IMR-90 (cell line): Measurements from ENCODE around the gene ZNF555. TPM values are rescaled to one million over a fixed set of nuclear protein-coding genes. Genes with fewer than 3 reads are reported as not detected.

ENCODE experiments used
- ATAC-seq: fragments of 200-7000 bp; cut with Tn5 transposase; 2 replicates; pipeline ENCODE4 v1.9.1; 2020; ENCODE audit warnings: low read depth, mild to moderate bottlenecking, moderate library complexity
- BruUV-seq: library from RNA; stranded (reverse); fragments of 400-500 nt; replicated peaks from 2 replicates; lab custom pipeline; 2021; lab: Mats Ljungman, UMichigan
- CTCF ChIA-PET: fragments of 300-600 bp; formaldehyde crosslinking; extraction: SDS; loops from one replicate; lab custom pipeline; 2021; ENCODE audit warnings: antibody characterized with exemption; lab: Yijun Ruan, JAX
- POLR2A ChIA-PET: fragments of 300-600 bp; sonication (Branson Sonifier 250); formaldehyde crosslinking; loops from one replicate; lab custom pipeline; 2022; ENCODE audit warnings: antibody characterized with exemption; ENCODE audit not compliant: unreplicated experiment; lab: Charles Lee
- DNase-seq: peaks from one replicate; pipeline ENCODE4 v3.0.0; 2013
- H2AFZ ChIP-seq: replicated peaks from 2 replicates; pipeline ENCODE3; 2013; ENCODE audit warnings: low read length, mild to moderate bottlenecking; ENCODE audit not compliant: poor library complexity
- H2AK5ac ChIP-seq: 2 replicates; pipeline ENCODE4 v1.6.1; 2013; ENCODE audit warnings: low read depth, low read length, inconsistent platforms
- H2AK9ac ChIP-seq: replicated peaks from 2 replicates; pipeline ENCODE3; 2013; ENCODE audit warnings: mild to moderate bottlenecking, low read depth, low read length, moderate library complexity; ENCODE audit not compliant: poor library complexity
- H2BK120ac ChIP-seq: 2 replicates; pipeline ENCODE4 v1.6.1; 2013; ENCODE audit warnings: low read depth, low read length, inconsistent platforms
- H2BK15ac ChIP-seq: 3 replicates; pipeline ENCODE4 v1.6.1; 2013; ENCODE audit warnings: low read depth, low read length, inconsistent platforms
- H2BK20ac ChIP-seq: 2 replicates; pipeline ENCODE4 v1.6.1; 2013; ENCODE audit warnings: low read depth, mild to moderate bottlenecking, inconsistent platforms, low read length, moderate library complexity
- H2BK5ac ChIP-seq: 2 replicates; pipeline ENCODE4 v1.6.1; 2013; ENCODE audit warnings: mild to moderate bottlenecking, low read depth, low read length, inconsistent platforms; ENCODE audit not compliant: poor library complexity, severe bottlenecking
- H3K14ac ChIP-seq: replicated peaks from 2 replicates; pipeline ENCODE4 v1.6.1; 2013; ENCODE audit warnings: low read depth, low read length, inconsistent platforms
- H3K18ac ChIP-seq: 2 replicates; pipeline ENCODE4 v1.6.1; 2013; ENCODE audit warnings: low read depth, low read length, control low read depth
- H3K23ac ChIP-seq: 2 replicates; pipeline ENCODE4 v1.6.1; 2013; ENCODE audit warnings: low read depth, low read length, inconsistent platforms
- H3K27ac ChIP-seq: 2 replicates; pipeline ENCODE4 v1.5.1; 2013; ENCODE audit warnings: mild to moderate bottlenecking, control low read depth, low read length; ENCODE audit not compliant: insufficient read depth
- H3K27me3 ChIP-seq: 2 replicates; pipeline ENCODE4 v1.6.1; 2013; ENCODE audit warnings: low read length; ENCODE audit not compliant: control insufficient read depth, insufficient read depth
- H3K36me3 ChIP-seq: 2 replicates; pipeline ENCODE4 v1.6.1; 2013; ENCODE audit warnings: low read length, mixed read lengths; ENCODE audit not compliant: control insufficient read depth, insufficient read depth
- H3K4ac ChIP-seq: 2 replicates; pipeline ENCODE4 v1.6.1; 2013; ENCODE audit warnings: low read depth, low read length, inconsistent platforms
- H3K4me1 ChIP-seq: 2 replicates; pipeline ENCODE4 v1.6.1; 2013; ENCODE audit warnings: low read length, mixed read lengths; ENCODE audit not compliant: control insufficient read depth, insufficient read depth
- H3K4me2 ChIP-seq: 2 replicates; pipeline ENCODE4 v1.6.1; 2013; ENCODE audit warnings: low read depth, mild to moderate bottlenecking, control low read depth, low read length, moderate library complexity
- H3K4me3 ChIP-seq: 2 replicates; pipeline ENCODE4 v1.5.1; 2013; ENCODE audit warnings: low read depth, mild to moderate bottlenecking, control low read depth, low read length, moderate library complexity; ENCODE audit not compliant: insufficient read depth
- H3K56ac ChIP-seq: 2 replicates; pipeline ENCODE4 v1.6.1; 2013; ENCODE audit warnings: low read length, inconsistent platforms; ENCODE audit not compliant: insufficient read depth; ENCODE audit errors: extremely low read depth
- H3K79me1 ChIP-seq, 2 experiments: 2 replicates each; pipeline ENCODE4 v1.6.1; 2013; ENCODE audit warnings: low read length in 2 of 2, inconsistent platforms in 1 of 2, low read depth in 1 of 2
- H3K9ac ChIP-seq: 2 replicates; pipeline ENCODE4 v1.6.1; 2013; ENCODE audit warnings: low read depth, low read length, control low read depth
- H3K9me1 ChIP-seq: 2 replicates; pipeline ENCODE4 v1.6.1; 2013; ENCODE audit warnings: low read length, inconsistent platforms; ENCODE audit not compliant: insufficient read depth
- H3K9me3 ChIP-seq: 2 replicates; pipeline ENCODE4 v1.6.1; 2013; ENCODE audit warnings: low read length; ENCODE audit not compliant: control insufficient read depth, insufficient read depth
- H4K20me1 ChIP-seq: 2 replicates; pipeline ENCODE4 v1.6.1; 2013; ENCODE audit warnings: low read length, inconsistent platforms; ENCODE audit not compliant: insufficient read depth
- H4K5ac ChIP-seq: 2 replicates; pipeline ENCODE4 v1.6.1; 2013; ENCODE audit warnings: mild to moderate bottlenecking, low read depth, low read length, control low read depth
- H4K8ac ChIP-seq, 2 experiments: 2 replicates each; pipeline ENCODE4 v1.6.1; 2013; ENCODE audit warnings: low read depth in 2 of 2, low read length in 2 of 2, control low read depth in 1 of 2, inconsistent platforms in 1 of 2
- H4K91ac ChIP-seq: 2 replicates; pipeline ENCODE4 v1.6.1; 2013; ENCODE audit warnings: low read depth, low read length, inconsistent platforms; ENCODE audit not compliant: insufficient read depth
- BHLHE40 ChIP-seq: fragments of 150-350 bp; IDR thresholded peaks from 2 replicates; pipeline ENCODE4 v1.6.1; 2016; ENCODE audit warnings: mild to moderate bottlenecking, low read depth, low read length
- CEBPB ChIP-seq: IDR thresholded peaks from 2 replicates; pipeline ENCODE4 v1.6.1; 2012; ENCODE audit warnings: low read depth, low read length, improper control_type of control experiment
- CHD1 ChIP-seq: IDR thresholded peaks from 2 replicates; pipeline ENCODE4 v1.6.1; 2012; ENCODE audit warnings: low read depth, low read length, improper control_type of control experiment
- CTCF ChIP-seq: conservative IDR thresholded peaks from 2 replicates; pipeline ENCODE4 v1.5.1; 2012; ENCODE audit warnings: mild to moderate bottlenecking, low read depth, low read length, improper control_type of control experiment
- ELK1 ChIP-seq: fragments of 150-350 bp; IDR thresholded peaks from 2 replicates; pipeline ENCODE4 v1.6.1; 2016; ENCODE audit warnings: low read depth, mild to moderate bottlenecking, low read length, moderate library complexity, borderline replicate concordance
- FOS ChIP-seq: fragments of 150-350 bp; IDR thresholded peaks from 2 replicates; pipeline ENCODE4 v1.6.1; 2016; ENCODE audit warnings: low read depth, low read length
- MAFK ChIP-seq: IDR thresholded peaks from 2 replicates; pipeline ENCODE4 v1.6.1; 2012; ENCODE audit warnings: low read depth, low read length, improper control_type of control experiment
- MAZ ChIP-seq: IDR thresholded peaks from 2 replicates; pipeline ENCODE4 v1.6.1; 2012; ENCODE audit warnings: low read depth, mild to moderate bottlenecking, low read length, improper control_type of control experiment, moderate library complexity, borderline replicate concordance
- MXI1 ChIP-seq: IDR thresholded peaks from 2 replicates; pipeline ENCODE4 v1.6.1; 2012; ENCODE audit warnings: low read depth, mild to moderate bottlenecking, low read length, moderate library complexity, borderline replicate concordance
- NFE2L2 ChIP-seq: fragments of 150-350 bp; IDR thresholded peaks from 2 replicates; pipeline ENCODE4 v1.6.1; 2016; ENCODE audit warnings: low read depth, mild to moderate bottlenecking, low read length
- POLR2A ChIP-seq: IDR thresholded peaks from 2 replicates; pipeline ENCODE4 v1.6.1; 2012; ENCODE audit warnings: mild to moderate bottlenecking, low read depth, low read length
- RAD21 ChIP-seq: IDR thresholded peaks from 2 replicates; pipeline ENCODE4 v1.6.1; 2012; ENCODE audit warnings: low read length, improper control_type of control experiment
- RCOR1 ChIP-seq: IDR thresholded peaks from 2 replicates; pipeline ENCODE4 v1.6.1; 2012; ENCODE audit warnings: mild to moderate bottlenecking, low read length, improper control_type of control experiment; ENCODE audit not compliant: insufficient replicate concordance
- RFX5 ChIP-seq: IDR thresholded peaks from 2 replicates; pipeline ENCODE4 v1.8.0; 2012; ENCODE audit warnings: low read depth, mild to moderate bottlenecking, low read length, moderate library complexity
- SMC3 ChIP-seq: fragments of 150-350 bp; IDR thresholded peaks from 2 replicates; pipeline ENCODE4 v1.6.1; 2016; ENCODE audit warnings: low read depth, mild to moderate bottlenecking, antibody characterized with exemption, low read length, moderate library complexity
- WGBS, 2 experiments: methylation state at CpG; one replicate each; pipeline versions ENCODE4 v1.1.5 to v1.1.7; 2013; ENCODE audit warnings: missing lambda C conversion rate in 2 of 2; ENCODE audit not compliant: insufficient read length in 1 of 2; ENCODE audit errors: extremely low coverage in 2 of 2; 5-methylcytosine and 5-hydroxymethylcytosine counted together
- dilution Hi-C: fragments of 300-500 bp; cut with HindIII; formaldehyde crosslinking; loops from one replicate; pipeline ENCODE4 v1.14.3; 2018; ENCODE audit warnings: low sequenced_read_pairs; ENCODE audit not compliant: unreplicated experiment
- in situ Hi-C: fragments of 300-500 bp; cut with MboI; formaldehyde crosslinking; loops from 3 replicates; pipeline ENCODE4 v1.14.3; 2019; ENCODE audit warnings: low sequenced_read_pairs, inconsistent platforms, mixed read lengths
- intact Hi-C: fragments of 100-400 bp; cut with micrococcal nuclease; formaldehyde crosslinking; loops from 2 replicates; pipeline ENCODE4 v1.10.0; 2022
- polyA plus RNA-seq, 3 experiments: library from polyadenylated mRNA; depleted of rRNA; stranded (reverse); fragments of >200 nt; gene quantifications; 2 replicates each; pipeline ENCODE4 v1.2.3, GENCODE V29; 2012; ENCODE audit warnings: low replicate concordance in 1 of 3
- total RNA-seq: library from RNA; depleted of rRNA; stranded (reverse); fragments of >200 nt; gene quantifications from 2 replicates; pipeline ENCODE4 v1.2.3, GENCODE V29; 2012
- TF ChIP-seq, protein P1 (sequence below): fragments of 150-350 bp; IDR thresholded peaks from 2 replicates; pipeline ENCODE4 v1.6.1; 2017; ENCODE audit warnings: mild to moderate bottlenecking, antibody characterized with exemption, low read length, low read depth

The ZNF555 gene
- total and polyA plus RNA-seq, 2 of the 4 experiments (the other 2 are of a cell fraction), result 2.8 to 9.7 TPM

DNA sequence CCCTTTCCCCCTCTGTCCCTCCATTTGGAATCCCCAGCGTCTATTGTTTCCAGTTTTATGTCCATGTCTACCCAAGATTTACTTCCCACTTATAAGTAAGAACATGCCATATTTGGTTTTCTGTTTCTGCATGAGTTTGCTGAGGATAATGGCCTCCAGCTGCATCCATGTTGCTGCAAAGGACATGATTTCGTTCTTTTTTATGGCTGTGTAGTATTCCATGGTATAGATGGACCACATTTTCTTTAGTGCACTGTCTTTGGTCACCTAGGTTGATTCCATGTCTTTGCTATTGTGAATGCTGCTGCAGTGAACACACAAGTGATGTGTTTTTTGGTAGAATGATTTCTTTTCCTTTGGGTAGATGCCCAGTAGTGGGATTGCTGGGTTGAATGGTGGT, 3.8 kb downstream of the ZNF555 start:
- in situ Hi-C loops (no loop called here), intact Hi-C loops (no loop called here), dilution Hi-C loops (no loop called here)
- no peak overlapping the region for H3K4me3 ChIP-seq
- H3K27ac ChIP-seq, result no peak overlapping the region
- H3K4me2 ChIP-seq, result no peak overlapping the region
- no peak overlapping the region for H3K14ac ChIP-seq
- H2BK5ac ChIP-seq, result no peak overlapping the region
- H4K5ac ChIP-seq, result no peak overlapping the region
- no peaks in the 10 kb centered on the region for H3K27me3 ChIP-seq
- no peaks in the 10 kb centered on the region for H3K9me1 ChIP-seq
- ATAC-seq (no peak), DNase-seq (no peak)
- H4K91ac ChIP-seq, result no peak overlapping the region
- no peak overlapping the region for H2BK20ac ChIP-seq
- CTCF ChIA-PET, result no interaction called here
- no peak overlapping the region for H3K23ac ChIP-seq
- no peak for TF ChIP-seq RAD21
- no peak for TF ChIP-seq CHD1
- no peak for TF ChIP-seq RFX5
- TF ChIP-seq CTCF, result no peak
- no peak for TF ChIP-seq NFE2L2
- TF ChIP-seq MAZ, result no peak
- TF ChIP-seq CEBPB, result no peak
- TF ChIP-seq BHLHE40, result no peak
- TF ChIP-seq, protein P1, sequence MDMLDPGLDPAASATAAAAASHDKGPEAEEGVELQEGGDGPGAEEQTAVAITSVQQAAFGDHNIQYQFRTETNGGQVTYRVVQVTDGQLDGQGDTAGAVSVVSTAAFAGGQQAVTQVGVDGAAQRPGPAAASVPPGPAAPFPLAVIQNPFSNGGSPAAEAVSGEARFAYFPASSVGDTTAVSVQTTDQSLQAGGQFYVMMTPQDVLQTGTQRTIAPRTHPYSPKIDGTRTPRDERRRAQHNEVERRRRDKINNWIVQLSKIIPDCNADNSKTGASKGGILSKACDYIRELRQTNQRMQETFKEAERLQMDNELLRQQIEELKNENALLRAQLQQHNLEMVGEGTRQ, result no peak
- no peak for TF ChIP-seq MAFK
- no peak for TF ChIP-seq ELK1
- TF ChIP-seq POLR2A, result no peak
- TF ChIP-seq RCOR1, result no peak
- TF ChIP-seq MXI1, result no peak
- TF ChIP-seq FOS, result no peak
- no peak for TF ChIP-seq SMC3
- no peak overlapping the region for H3K56ac ChIP-seq
- peaks cover 5% of the 10 kb centered on the region for H3K4me1 ChIP-seq
- BruUV-seq, result no TSS peak
- WGBS, 2 experiments, result 100% methylated on average over 1 of the region's 2 CpGs; no CpG with 5 or more reads in 1 of the 2 experiments
- POLR2A ChIA-PET, result no interaction called here
- H3K4ac ChIP-seq, result no peak overlapping the region
- H3K9ac ChIP-seq, result no peak overlapping the region
- H3K18ac ChIP-seq, result no peak overlapping the region
- no peak overlapping the region for H2BK120ac ChIP-seq
- peaks cover 35 to 61% of the 10 kb centered on the region in 2 experiments for H3K79me1 ChIP-seq
- H2AK9ac ChIP-seq, result no peak overlapping the region
- H4K20me1 ChIP-seq, result no peaks in the 10 kb centered on the region
- no peak overlapping the region for H4K8ac ChIP-seq
- H3K36me3 ChIP-seq, result peaks cover 16% of the 10 kb centered on the region
- no peak overlapping the region for H2BK15ac ChIP-seq
- no peak overlapping the region for H2AFZ ChIP-seq
- peaks cover 39% of the 10 kb centered on the region for H3K9me3 ChIP-seq
- H2AK5ac ChIP-seq, result no peak overlapping the region
